ENCODE measurements around the gene BAIAP3. TPM values are rescaled to one million over a fixed set of nuclear protein-coding genes. Genes with fewer than 3 reads are reported as not detected.
A peak's percentile ranks its signal among the peaks of the same experiment; 100 is the strongest.

BAIAP3 gene
- total RNA-seq, 1 experiment from 2014 or later = 0.34 TPM

GRCh38 chr16:1299012-1299867 is 34.2 kb upstream of the BAIAP3 start:
- DNase-seq (ENCODE audit: low read depth) = no peak

DNA sequence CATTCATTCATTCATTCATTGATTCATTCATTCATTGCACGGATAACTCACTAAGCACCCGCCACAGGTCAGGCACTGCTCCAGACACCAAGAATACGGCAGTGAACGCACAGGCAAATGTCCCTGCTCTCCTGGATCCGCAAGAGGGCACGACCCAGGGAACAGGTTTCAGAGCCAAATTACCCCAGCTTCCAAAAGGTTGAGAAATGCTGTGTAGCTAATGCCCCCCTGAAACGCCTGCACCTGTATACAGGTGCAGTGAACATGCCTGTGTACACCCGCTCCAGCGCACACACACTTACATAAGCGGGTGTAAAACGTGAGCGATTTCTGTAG is 33.6 kb upstream of the BAIAP3 start:
- no peak for DNase-seq (ENCODE audit: low read depth)

DNA sequence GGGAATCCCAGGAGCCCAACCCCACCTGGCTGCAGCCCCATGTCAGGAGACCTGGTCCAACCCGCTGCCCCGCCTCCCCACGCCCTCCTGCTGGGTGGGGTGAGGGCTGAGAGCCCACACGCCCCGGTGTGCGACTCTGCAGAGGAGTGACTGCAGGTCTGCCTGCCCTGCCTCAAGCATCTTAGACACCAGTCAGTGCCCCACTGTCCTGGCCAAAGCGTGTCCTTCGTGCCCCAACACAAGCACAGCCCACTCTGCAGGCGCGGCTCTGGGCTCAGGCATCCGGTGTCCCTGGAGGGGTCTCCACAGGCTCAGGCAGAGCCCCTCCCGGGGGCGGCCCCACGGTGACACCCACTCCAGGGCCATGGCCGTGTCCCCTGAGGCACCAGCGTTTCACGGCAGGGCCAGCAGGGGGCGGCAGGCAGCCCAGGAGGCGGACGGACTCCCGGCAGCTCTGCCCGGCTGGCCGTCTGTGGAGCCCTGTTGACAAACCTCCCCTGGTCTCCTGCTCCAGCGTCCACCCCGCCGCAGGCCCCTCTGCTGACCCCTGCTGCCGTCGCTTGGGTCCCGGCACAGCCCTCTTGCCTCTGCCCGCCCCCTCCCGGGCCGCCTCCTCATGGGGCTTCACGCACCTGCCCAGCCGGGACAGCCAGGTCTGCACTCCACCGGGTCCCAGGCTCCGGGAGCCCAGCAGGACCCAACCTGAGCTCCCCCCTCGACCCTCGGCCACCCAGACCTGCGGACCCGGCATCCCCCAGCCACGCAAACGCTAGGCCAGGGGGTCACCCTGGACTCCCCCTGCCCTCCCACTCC is 32.6 kb upstream of the BAIAP3 start:
- peak; percentile 45 for DNase-seq (ENCODE audit: low read depth)

- no peak for DNase-seq (ENCODE audit: low read depth)
These were observed 31.9 kb upstream of the BAIAP3 start for GRCh38 chr16:1301562-1301961.

- DNase-seq (ENCODE audit: low read depth) = no peak
These were observed 27.6 kb upstream of the BAIAP3 start for GRCh38 chr16:1305823-1306222.

DNA sequence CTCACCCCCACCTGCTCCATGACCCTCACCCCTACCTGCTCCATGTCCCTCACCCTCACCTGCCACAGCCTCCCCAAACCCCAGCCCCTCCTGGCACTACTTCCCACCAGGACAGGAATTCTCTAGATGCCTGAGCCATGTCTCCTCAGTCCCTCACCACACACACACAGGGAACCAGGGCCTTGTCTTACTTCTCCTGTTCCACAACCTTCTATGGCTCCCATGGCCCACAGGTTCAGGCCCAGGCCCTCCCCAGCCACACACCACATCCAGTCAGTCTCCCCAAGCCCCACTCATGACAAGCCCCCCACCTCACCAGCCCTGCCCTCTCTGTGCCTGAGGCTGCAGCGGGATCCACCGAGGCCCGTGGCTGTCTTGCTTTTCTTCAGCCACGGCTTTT is 27.1 kb upstream of the BAIAP3 start:
- DNase-seq (ENCODE audit: low read depth) = no peak

- peak; percentile 65 for DNase-seq (ENCODE audit: low read depth)
These were observed 25.1 kb upstream of the BAIAP3 start for GRCh38 chr16:1308036-1308976.

- DNase-seq (ENCODE audit: low read depth) = peak; percentile 91
These were observed 24.2 kb upstream of the BAIAP3 start, which contains the start of gene UBE2I for GRCh38 chr16:1308977-1309885. Gene UBE2I, plus strand, starts transcription at chr16:1309636. Its CDS starts 4,395 bp downstream, at chr16:1314031.

DNA sequence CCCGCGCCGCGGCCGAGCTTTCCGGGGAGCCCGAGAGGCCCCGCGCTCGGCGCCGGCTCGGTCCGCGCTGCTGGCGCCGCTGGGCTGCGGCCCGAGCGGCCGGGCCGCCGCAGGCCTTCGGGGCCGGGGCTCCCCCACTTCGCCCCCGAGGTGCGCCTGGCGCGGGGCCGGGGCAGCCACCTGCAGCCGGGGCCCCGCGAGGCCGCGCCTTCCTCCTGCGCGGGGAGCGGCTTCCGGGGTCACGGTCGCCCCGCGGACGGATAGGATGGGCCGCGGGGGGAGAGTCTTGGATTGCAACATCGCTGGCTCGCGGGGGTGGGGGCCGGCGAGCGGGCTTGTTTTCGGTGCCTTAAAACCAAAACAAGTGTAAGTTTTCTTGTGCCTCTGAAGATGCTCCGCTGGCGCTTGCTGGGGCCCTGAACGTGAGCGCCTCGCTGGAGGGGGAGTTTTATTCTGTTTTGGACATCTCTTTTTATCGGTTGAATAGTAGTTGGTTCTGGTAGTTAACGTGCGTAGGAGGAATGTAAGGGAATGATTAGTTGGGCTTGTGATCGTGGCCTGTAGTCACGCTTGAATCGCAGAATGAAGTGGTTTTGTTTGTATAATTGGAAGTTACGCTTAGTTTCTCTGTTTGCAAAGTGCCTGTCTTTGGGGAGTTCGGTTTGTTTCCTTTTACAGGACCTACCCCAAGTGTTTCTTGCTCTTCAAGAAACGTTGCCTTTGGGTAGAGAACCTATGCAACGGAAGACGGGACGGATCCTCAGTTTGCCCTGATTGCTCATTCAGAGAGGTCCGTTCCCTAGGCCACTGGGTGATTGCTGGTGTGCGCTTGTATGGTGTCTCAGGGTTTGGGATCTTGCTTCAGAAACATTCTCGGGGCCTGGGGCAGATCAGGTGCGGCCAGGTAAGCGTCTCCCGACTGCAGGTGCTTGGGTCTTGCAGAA is 23.3 kb upstream of the BAIAP3 start:
- peak; percentile 39 for DNase-seq (ENCODE audit: low read depth)

DNA sequence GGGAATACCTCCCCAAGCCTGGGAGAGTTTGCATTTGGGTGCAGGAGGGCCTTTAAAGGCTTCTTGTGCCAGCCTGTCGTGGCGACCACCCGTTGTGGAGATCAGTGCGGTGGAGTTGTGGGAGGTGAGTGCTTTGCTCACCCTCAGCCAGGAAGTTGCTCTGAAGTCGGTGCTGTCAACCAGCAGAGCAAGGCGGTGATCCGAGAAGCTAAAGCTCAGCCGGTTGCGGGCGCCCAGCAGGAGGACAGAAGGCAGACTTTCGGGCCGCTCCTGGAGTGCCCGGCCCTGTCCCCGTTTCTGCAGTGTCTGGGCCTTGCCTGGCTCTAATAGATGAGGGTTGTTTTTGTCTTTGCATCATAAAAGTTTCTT is 22.6 kb upstream of the BAIAP3 start:
- no peak for DNase-seq (ENCODE audit: low read depth)

DNA sequence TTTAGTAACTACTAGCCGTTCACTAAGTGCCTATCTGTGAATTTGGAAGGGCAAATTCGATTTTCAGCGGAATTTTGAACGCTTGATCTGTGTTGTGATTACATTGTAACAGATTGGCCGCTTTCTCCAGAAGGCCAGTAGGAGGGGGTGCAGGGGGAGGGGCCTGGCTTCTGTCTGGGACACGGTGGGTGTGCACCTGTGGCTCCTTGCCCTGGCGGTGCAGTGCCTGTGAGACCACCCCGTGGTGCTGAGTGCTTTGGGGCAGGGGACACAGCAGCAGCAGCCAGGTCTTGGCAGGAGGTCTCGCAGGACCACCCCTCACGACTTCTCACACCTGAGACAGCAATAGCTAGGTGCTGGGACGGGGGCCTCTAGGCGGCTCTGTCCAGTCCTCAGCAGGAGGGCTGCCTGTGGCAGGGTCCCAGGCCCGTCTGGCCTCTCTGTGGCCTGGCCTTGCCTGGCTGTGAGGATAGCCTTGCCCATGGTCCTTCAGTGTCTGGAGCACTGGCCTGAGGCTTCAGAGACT is 22.2 kb upstream of the BAIAP3 start:
- DNase-seq (ENCODE audit: low read depth) = no peak

DNA sequence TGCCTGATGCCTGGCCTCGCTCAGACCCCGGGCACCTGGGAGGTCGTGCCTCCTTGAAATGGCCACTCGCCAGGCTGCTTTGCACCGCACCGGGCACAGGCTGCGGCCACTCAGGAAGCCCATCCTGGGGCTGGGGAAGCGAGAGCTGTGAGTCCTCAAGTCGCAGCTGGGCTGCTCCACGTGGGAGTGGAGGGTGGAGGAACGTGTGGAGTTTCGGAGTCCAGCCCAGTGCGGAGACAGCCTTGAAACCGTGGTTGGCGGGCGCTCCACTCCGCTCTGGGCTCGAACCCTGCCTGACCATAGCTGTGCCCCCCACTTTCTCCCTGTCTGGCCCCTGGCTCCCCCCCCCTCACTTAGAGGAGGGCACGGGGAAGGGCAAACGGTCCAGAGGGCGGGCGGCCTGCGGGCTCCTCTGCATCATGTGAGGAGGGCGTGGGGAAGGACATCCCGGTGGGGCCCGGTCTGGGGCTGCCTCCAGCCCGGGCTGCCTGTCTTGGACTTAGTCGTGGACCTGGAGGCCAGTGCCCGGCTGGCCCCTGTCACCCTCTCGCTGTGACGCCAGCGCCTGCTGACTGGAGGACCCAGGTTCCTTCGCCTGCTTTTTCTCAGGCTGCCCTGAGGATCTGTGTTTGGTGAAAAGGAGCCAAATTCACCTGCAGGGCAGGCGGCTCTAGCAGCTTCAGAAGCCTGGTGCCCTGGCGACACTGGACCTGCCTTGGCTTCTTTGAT is 21.5 kb upstream of the BAIAP3 start:
- no peak for DNase-seq (ENCODE audit: low read depth)

DNA sequence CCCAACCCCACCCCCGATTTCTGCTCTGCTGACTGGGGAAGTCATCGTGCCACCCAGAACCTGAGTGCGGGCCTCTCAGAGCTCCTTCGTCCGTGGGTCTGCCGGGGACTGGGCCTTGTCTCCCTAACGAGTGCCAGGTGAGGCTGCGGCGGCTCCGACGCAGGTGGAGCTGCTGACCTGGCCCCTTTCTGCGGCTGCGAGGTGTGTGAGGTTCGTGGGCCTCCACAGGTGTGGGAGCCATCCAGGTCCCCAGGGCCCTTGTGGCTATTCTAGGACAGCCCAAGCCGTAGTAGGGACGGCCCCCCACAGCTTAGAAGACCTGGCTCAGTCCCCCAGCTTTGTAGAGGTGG is 21.0 kb upstream of the BAIAP3 start:
- DNase-seq (ENCODE audit: low read depth) = no peak

GRCh38 chr16:1312903-1313302 is 20.5 kb upstream of the BAIAP3 start:
- no peak for DNase-seq (ENCODE audit: low read depth)

- no peak for DNase-seq (ENCODE audit: low read depth)
These were observed 19.6 kb upstream of the BAIAP3 start for GRCh38 chr16:1313721-1314369.

DNA sequence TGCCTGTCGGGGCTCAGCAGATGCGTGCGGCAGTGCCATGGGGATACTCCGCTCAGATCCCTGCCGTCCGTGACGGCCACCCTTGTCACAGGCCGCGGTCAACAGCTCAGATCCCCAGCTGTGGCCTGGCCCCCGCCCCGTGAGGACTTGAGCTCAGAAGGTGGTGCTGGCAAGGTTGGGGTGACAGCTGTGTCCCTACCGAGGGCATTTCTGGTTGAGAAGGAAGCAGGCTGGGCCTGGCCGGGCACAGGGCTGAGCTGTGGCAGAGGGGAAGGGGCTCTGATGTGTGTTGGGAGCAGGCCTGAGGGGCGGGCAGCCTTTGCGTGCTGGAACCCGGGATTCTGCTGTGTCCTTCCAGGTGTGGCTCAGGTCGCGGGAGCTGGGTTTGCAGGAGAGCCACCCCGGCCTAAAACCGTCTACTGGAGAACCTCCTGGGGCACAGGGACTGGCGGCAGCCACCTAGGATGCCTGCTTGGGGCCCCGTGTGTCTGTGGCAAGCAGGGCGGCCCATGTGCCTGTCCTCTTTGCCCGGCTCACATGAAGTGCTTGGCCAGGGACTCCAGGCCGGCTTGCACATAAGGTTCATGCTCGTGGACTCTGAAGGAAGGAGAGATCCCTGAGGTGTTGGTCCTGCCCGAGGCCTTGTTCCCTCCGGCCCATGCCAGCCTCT is 18.9 kb upstream of the BAIAP3 start:
- no peak for DNase-seq (ENCODE audit: low read depth)

DNA sequence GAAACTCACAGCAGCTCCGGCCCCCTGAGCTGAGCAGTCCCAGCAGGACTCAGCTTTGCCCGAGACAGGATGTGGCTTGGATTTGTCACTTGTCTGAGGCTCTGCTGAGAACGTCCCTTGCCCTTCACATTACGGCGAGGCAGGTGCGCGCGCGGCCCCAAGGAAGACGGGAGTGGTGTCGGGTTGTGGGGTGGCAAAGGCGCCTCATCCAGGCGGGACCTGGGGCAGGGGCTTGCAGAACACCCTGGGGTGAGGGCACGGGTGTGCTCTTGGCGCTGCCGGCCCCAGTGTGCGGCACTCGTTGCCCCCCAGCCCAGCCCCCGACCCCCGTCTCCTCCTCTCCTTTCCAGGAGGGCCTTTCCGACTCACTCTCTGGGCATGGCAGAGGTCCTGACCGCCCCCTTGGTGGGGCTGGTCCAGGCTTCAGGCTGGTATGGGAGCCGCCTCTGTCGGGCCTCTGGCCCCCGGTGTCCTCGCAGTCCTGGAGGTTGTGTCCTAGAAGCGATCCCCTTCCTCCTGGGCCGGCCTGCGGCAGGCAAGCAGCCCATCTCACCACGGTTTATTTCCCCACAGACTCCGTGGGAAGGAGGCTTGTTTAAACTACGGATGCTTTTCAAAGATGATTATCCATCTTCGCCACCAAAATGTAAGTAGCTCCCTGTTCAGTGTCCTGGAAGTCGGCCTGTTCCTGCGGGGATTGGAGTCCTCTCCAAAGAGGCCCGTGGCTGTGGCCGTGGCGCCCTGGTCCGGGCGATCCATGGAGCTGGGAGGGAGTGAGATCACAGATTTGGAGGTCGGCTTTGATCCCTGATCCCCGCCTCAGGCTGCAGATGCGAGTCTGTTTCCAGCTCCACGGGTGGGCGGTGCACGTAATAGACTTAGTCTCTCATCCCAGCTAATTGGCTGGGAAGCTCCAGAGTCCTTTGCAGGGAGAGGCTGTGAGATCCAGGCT is 18.1 kb upstream of the BAIAP3 start:
- DNase-seq (ENCODE audit: low read depth) = no peak
